Activated T-cell treated with anti-CD3 and anti-CD28 coated beads for 48 hours (primary cell): Measurements from ENCODE around the gene PSMD8.
"Not testable (repeated sequence)": the region's sequence is repeated elsewhere in the genome, so short reads cannot be mapped to it uniquely, and the experiment has no call there.

ENCODE experiments used
- DNase-seq: peaks from one replicate; pipeline ENCODE4 v3.0.0-alpha.2; 2020; ENCODE audit warnings: low read depth

PSMD8 gene

GRCh38 chr19:38374332-38375097, at the start of gene PSMD8:
Gene PSMD8 (plus strand): TSS chr19:38374571. CDS start chr19:38374602, 31 bp downstream.
- peak; percentile 99 for DNase-seq

DNA sequence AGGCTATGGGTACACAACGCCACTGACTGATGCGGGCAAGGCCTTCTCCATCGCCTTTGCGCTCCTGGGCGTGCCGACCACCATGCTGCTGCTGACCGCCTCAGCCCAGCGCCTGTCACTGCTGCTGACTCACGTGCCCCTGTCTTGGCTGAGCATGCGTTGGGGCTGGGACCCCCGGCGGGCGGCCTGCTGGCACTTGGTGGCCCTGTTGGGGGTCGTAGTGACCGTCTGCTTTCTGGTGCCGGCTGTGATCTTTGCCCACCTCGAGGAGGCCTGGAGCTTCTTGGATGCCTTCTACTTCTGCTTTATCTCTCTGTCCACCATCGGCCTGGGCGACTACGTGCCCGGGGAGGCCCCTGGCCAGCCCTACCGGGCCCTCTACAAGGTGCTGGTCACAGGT, 47.8 kb upstream of the PSMD8 start:
- DNase-seq = no peak

DNA sequence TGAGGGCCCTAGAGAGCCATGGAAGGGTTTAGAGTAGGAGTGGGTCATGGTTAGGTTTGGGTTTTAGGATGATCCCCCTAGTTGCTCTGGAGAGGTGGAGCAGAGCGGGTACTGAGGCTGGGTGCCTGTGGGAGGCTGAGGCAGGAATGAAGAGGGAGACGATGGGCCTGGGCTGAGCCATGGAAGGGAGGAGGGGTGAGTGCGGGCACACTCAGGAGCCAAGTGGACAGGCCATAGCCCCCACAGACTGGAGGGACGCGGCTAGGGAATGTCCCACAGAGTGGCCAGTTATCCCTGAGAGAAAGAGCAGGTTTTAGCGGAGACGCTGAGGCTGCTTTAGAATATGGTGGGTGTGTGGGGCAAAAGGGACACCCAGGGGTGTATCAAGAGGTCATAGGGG, 44.7 kb upstream of the PSMD8 start:
- no peak for DNase-seq

GRCh38 chr19:38331728-38332127, 42.6 kb upstream of the PSMD8 start:
- DNase-seq = no peak

DNA sequence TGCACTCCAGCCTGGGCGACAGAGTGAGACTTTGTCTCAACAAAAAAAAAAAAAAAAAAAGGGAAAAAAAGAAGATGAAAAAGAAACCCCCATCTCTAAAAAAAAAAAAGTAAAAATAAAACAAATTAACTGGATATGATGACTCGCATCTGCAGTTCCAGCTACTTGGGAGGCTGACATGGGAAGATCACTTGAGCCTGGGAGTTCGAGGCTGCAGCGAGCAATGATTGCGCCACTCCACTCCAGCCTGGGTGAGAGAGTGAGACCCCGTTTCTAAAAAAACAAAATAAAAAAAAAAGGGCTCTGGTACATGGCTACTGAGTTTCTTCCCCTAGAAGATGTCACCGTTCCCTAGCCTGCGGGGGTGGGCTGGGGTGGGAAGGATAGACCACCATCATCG, 41.1 kb upstream of the PSMD8 start:
- no peak for DNase-seq

DNA sequence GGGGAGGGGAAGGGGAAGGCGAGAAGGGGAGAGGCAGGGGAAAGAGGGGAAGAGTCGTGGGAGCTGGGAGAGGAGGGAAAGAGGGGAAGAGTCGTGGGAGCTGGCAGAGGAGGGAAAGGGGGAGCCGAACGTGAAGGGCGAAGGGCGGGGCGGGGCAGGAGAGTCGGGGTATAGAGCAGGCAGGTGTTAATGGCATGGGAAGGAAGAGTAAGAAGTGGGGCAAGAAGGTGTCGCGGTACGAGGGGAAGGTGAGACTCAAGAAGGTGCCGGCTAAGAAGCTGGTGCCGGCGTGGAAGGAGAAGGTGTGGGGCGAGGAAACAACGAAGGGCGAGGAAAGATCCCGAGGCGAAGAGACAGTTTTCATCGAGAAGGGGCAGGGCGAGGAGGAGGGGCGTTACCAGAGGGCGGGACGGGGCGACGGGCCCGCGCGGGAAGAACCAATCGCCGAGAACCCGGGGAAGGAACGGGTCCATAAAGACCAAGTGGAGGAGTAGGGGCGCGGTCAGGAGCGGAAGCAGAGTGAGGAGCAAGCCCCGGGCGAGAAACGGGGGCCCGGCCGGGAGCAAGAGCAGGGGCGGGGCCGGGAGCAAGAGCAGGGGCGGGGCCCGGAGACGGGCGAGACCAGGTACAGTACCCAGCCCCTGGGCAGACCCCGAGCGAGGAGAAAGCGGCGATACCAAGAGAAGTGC, 38.3 kb upstream of the PSMD8 start:
- peak; percentile 93 for DNase-seq

- DNase-seq = peak; percentile 93
Measured at GRCh38 chr19:38336638-38337359, 37.6 kb upstream of the PSMD8 start.

- no peak for DNase-seq
Measured at GRCh38 chr19:38337360-38337653, 37.1 kb upstream of the PSMD8 start.

DNA sequence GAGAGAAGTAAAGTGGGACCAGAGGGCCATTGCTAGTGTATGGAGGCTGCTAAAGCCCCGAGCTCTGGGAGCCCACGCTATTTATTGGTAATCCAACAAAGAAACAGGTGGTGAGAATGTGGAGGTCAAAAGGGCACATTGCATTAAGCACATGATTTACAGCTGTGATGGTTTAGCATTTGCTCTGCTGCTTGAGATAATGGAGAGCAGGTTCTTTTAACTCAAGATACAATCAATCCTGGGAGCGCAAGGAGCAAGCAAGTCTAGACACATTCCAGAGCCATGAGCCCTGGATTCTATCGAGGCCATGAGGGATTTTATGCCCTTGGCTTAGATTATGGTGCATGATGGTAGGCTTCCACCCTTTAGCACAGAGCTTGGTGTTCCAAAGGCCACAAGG, 35.4 kb upstream of the PSMD8 start:
- DNase-seq = not testable (repeated sequence)

- no peak for DNase-seq
Measured at GRCh38 chr19:38340927-38341326, 33.4 kb upstream of the PSMD8 start.

- DNase-seq = no peak
Measured at GRCh38 chr19:38346837-38347236, 27.5 kb upstream of the PSMD8 start.

- DNase-seq = no peak
Measured at GRCh38 chr19:38350883-38351282, 23.5 kb upstream of the PSMD8 start.

DNA sequence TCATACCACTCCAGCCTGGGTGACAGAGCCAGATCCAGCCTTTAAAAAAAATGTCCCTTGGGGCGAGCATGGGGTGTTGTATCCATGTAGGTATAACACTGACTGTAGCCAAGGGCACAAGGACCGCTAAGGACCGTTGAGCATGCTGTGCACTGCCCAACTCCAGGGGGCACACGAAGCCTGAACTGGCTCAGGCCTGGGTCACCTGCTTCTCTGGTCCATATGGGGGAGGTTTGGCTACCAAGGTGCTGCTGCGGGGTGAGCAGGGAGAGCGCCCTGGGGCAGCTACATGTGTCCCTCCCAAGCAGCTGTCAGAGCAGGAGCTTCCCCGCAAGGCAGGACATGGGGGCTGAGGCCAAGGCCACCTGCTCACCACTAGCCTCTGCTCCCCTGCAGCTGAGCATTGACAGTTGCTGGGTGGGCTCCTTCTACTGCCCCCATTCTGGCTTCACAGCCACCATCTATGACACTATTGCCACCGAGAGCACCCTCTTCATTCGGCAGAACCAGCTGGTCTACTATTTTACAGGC, 22.4 kb upstream of the PSMD8 start:
- DNase-seq = no peak

GRCh38 chr19:38352611-38353010, 21.8 kb upstream of the PSMD8 start:
- DNase-seq = no peak

- no peak for DNase-seq
Measured at GRCh38 chr19:38355728-38356725, 18.3 kb upstream of the PSMD8 start.

- no peak for DNase-seq
Measured at GRCh38 chr19:38358071-38358470, 16.3 kb upstream of the PSMD8 start.

DNA sequence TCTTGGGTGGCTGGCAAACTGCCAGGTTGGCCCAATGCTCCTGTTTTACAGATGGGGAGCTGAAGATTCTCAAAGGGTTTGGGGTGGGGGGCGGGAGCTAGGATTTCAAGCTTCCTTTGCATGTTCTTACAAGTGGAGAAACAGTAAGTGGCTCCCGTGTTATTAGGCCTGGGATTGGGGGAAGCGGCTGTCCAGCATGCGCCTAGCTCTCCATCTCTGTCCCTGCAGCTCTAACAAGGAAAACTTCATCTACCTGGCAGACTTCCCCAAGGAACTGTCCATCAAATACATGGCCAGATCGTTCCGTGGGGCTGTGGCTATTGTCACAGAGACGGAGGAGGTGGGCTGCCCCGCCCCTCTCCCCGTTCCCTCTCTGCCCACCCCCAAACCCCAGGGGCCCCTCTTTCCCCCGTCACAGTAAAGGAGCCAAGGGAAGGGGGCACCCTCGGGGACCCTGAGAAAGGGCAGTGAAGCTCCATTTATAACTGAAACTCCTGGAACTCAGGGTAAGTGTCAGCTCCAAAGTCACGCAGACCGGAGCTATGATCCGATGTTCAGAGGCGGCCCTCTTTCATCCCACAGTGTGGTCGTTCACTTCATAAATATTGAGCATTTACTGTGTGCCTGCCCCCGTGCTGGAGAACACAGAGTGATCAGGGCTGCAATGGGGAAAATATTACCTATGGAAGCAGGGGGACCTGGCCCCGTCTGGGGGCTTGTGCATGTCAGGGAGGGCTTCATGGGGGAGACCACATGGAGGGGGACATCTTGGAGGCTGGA, 14.9 kb upstream of the PSMD8 start:
- no peak for DNase-seq

- no peak for DNase-seq
Measured at GRCh38 chr19:38360351-38360750, 14.0 kb upstream of the PSMD8 start.

DNA sequence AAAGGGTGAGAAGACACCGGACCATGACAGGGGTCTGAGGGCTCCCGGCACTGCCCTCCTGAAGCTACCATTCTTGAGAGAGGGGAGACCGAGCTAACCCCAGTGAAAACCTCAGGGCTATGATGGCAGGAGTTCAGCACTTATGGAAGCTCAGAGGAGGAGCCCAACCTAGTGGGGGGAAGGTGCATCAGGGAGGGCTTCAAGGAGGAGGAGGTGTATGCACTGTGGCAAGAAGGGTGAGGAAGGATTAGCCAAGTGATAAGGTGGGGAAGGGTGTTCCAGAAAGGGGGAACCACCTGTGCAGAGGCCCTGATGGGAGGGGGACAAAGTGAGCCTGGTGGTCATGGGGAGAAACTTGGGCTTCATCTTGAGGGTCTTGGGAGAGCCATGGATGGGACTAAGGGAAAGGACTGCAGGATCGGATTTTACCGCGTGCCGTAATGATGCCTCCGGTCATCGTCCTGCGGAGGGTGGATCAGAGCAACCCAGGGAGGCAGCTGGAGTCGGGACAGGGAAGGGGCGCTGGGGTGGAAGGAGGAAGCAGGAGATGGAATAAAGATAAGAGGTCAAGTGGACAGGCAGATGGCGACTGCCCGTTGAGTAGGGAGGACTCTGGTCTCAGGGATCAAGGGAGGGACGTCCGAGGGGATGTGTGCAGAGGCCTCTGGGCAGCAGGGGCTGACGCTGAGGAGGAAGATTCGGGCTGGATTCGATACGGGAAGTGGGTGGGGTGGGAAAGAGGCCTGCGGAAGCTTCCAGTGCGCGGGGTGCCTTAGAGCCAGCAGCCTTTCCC, 13.3 kb upstream of the PSMD8 start:
- no peak for DNase-seq

GRCh38 chr19:38361633-38362075, 12.7 kb upstream of the PSMD8 start:
- DNase-seq = peak; percentile 70
